Stimulated activated CD8-positive, alpha-beta memory T cell treated with anti-CD3 and anti-CD28 coated beads, Interleukin-7, amount 100 ng/mL, for 1 hour (primary cell): ENCODE results near the gene ADARB2.

Source experiments
- DNase-seq, 2 donors: peaks; one replicate each; pipeline ENCODE4 v3.0.0-alpha.2; 2020; ENCODE audit warnings: low read depth in 2 of 2

Gene ADARB2

DNA sequence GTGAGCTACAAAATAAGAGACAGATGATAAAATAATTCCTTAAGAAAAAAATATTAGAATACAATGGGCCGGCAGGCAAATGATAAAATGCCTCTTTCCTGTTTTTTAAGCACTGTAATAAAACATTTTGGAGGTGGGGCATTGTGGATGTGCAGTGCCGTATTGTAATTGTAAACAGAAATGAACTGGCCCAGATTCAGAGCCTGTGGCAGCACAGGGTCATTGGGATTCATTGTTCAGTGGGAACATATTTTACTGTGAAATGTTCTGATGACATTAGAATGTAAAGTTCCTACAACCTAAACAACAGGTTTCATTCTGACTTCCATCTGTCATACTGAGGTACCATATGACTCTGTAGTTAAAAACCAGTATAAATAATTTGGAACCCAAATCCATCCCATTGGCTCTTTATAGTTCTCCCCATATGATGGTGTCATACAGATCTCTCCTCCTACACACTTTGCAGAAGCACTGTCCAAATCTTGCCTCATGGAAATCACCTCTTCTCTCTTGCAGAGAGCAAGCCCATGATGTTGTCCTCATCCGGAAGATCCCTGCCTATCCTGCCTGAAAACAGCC is 416.5 kb downstream of the ADARB2 start:
- no peak for DNase-seq

DNA sequence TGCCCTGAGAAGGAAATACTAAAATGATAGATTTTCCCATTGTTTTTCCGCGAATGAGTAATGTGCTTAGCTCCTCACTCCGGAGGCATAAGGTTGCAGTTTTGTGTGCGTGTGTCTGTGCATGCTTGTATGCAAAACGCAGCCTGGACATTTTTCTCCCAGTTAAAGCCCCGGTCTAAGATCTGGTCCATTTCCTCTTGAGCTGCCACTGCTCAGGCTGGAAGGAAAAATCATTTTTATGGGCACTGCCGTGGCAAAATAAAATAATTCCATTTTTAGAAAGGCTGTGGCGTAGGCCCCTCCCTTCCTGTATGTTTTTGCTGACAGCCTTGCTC is 420.5 kb downstream of the ADARB2 start:
- no peak for DNase-seq

DNA sequence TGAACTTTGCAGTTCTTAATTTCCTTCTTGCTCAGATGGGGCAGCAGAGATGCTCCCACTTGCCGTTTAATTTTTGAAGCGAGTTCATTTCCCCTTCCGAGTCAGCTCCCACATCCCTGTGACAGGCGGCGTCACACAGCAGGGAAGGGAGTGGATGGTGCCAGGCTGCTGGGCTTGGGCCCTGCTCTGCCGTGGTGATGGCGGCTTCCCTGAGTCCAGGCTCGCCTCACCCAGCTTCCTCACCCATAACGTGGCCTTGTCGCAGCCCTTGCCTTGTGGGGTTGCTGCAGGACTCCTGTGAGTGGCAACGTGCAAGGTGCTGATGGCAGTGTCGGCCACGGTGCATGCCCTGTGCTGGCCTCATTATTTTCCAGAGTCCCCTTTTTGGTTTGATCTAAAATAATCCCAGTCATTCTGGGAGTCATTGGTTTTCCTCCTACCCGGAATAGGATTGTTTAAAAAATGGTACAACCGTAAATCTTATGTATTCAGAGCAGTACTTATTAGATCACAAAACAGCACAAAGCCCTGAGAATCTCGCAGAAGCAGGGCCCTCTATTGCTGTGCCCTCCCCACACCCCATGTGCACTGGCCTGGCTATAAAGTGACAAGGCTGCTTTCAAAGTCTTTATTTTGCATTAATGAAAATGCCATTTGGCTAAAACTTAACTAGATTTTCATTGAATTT is 421.1 kb downstream of the ADARB2 start:
- DNase-seq: no peak

DNA sequence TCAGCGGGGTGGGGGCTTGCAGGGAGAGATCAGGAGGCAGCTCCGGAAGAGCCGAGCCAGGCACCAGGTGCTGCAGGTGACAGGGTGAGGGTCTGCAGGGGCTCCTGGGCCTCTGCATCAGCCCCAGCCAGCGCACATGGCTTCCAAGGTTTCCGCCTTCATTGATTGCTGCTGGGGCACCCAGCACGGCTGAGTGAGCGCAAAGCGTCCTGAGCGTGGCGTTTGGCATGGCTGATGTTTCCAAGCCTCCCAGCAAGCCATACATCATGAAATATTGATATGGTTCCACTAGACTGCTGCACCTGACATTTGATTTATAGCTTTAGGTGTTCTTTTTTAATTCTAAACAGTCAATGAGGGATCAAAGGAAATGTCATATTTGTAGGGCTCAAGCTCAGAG is 422.1 kb downstream of the ADARB2 start:
- DNase-seq: no peak

DNA sequence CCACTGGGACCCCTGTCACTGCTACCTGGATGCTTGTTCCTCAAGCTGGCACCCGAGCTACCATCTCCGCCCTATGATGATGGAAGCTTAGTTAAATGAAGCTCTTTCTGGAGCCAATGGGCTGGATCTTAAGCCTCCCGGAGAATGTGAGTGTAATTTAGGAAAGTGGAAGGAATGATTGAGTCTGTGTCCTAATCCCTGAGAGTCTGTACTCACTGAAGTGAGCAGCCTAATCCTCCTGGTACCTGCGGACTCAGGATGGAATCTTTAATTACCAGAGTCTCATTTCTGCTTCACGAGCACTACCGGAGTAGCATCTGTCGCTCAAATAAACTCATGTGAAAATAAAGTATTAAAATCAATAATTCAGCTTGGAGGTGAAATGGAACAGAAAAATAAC is 425.6 kb downstream of the ADARB2 start:
- no peak for DNase-seq

DNA sequence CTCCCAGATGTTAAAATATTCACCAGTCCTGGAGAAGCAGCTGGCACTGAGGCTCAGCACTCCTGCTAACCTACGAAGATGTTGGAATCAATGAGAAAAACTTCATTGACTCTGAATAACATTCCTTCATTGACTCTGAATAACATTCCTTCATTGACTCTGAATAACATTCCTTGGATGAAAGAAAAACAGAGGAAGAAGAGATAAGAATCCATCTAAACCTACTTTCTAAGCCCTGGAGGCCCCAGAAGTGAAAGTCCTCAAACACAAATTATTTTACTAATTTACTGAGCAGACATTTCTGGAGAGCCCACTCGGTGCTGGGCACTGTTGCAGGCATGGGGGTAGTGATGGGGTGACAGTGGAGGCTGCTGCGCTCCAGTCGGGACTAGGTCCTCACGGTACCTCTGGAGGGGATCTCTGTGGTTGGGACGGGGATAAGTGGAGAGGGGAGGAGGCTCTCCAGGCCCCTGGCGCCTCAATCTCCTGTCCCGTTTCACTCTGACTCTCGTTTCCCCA is 427.0 kb downstream of the ADARB2 start:
- DNase-seq: no peak

DNA sequence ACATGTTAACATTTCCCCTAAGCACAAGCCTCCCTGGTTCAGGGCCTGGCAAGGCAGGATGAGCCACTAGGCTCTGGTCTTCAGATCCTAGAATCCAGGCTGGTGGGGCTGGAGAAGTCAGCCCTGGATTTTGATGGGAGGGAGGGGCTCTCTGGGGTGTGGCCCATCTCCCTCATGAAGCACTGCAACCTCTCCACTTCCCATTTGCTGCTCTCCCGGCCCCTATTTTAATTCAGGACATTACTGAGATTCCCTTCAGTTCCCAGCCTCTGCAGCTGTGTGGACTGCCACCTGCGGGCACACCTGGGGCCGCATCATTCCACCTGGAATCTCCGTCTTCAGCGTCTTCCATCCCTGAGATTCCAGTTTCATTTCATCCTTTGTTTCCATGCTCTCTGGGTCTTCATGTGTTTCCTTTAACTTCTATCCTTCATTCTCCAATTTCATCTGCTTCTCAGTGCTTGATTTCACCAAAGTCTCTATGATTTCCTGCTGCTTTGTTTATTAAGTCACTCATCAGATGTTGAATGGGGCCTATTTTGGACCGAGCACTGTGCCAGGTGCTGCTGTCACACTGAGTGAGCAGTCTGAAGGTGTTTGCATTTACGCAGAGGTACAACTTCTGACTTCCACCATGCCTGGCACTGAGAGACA is 427.6 kb downstream of the ADARB2 start:
- DNase-seq: no peak

DNA sequence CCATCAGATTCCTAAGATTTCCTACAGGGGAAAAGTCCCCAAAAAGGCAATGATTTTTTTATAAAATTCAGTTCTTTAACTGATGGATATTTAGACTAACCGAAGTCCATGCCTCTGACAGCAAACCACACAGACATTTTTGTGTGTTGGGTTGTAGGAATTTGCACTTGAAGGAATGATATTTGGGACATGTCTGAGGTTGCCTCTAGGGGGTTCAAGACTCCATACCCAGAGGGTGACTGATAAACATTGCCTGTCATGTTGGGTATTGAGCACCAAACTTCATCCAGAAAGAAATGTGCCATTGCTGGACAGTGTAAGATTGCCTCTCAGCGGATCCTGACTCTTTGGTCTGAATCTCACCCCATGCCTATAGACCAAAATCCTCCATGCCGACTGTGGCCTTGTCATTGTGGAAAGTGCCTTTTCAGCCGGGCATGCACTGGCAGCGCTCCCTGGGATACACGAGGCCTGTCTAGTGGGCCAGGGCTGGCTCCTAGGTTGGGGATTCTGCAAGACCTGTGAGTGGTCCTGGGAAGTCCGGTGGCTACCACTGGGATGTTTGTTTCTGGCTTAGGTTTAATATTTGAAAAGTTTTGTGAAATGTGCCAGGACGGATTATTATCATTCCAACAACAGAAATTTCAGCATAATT is 428.2 kb downstream of the ADARB2 start:
- no peak for DNase-seq

DNA sequence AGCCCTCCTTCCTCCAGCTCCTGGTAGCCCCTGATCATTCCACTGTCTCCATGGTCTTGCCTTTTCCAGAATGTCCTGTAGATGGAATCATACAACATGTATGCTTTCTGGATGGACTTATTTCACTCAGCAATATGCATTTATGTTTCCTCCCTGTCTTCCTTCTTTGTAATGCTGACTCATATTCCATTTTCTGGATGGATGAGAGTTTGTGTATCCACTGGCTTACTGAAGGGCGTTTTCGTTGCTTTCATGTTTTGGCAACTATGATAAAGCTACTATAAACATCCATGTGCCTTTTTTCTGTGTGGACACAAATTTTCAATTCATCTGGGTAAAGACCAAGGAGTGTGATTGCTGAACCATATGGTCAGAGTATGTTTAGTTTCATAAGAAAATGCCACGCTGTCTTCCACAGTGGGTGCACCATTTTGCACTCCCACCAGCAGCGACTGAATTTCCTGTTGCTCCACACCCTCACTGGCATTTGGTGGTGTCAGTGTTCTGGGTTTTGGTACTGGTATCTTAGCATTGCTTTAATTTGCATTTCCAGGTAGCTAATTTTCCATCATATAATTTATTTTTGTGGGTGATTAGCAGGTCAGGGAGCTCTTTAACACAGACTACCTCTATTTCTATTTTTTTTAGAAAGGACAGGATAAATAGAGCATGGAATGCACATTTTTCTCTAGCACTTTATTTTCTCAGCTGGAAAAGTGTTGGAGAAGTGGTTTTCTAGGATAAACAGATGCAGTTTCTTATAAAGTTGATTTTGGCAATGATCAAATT is 429.0 kb downstream of the ADARB2 start:
- DNase-seq: no peak

DNA sequence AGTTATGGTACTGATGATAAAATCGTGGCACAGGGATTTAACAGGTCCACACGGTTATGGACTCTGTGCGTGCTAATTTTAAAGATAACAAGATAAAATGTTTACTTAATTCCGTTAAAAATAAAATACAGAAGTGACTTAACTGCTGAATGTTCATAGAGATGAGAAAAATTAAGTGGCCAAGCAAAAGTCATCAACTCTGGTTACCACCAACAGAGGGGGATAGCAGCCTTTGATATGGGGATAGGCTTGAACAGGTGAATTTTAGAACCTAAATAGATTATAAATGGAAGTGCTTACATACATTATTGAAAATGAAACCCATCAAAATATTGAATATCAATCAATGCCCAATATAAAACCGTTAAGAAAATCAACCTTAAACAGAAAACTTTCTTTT is 436.2 kb downstream of the ADARB2 start:
- no peak for DNase-seq

DNA sequence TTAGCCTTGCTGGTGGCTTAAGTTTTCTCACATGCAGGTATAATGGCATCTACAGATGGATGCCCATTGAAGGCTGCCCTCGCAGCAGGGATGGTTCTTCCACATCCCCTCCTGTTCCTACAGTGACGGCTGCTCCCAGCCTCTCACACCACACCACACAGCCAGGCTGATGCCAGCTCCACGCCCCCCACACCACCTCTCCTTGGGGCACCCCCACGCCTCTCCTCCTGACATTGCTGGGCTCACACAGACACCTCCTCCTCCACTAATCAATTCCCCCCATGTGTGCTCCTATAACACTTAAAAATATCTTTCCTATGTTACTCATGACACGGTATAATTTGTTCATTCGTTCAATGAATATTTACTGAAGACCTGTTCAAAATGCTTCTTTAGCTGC is 437.1 kb downstream of the ADARB2 start:
- no peak for DNase-seq

DNA sequence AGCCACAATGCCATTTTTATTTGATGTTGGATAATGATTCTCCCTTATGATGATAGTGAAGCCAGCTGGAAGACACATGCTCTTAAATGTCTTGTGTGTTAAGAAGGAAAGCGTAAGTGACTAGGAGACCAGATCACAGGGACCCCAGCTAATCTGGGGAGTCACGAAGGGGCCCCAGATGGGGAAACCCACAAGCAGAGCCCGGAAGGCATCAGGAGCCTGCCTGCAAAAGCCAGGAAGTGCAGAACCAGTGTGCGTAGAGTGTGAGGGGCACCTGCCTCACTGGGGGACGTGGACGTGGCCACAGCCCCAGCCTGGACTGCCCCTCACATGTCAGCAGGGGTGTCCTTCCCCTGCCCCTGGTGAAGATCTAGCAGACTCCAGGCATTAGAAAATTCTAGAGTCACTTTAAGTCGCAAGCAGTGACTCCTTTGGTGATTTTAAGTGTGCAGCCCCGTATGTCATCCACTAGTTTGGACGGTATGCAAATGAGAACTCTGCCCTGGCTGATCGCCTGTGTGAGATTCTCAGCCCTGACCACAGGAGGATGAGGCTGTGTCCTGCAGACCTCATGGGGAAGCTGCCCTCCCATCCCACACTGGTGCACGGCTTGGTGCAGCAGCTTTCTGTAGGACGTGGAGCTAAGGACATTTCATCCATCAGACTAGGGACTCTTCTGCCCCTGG is 438.1 kb downstream of the ADARB2 start:
- no peak for DNase-seq

DNA sequence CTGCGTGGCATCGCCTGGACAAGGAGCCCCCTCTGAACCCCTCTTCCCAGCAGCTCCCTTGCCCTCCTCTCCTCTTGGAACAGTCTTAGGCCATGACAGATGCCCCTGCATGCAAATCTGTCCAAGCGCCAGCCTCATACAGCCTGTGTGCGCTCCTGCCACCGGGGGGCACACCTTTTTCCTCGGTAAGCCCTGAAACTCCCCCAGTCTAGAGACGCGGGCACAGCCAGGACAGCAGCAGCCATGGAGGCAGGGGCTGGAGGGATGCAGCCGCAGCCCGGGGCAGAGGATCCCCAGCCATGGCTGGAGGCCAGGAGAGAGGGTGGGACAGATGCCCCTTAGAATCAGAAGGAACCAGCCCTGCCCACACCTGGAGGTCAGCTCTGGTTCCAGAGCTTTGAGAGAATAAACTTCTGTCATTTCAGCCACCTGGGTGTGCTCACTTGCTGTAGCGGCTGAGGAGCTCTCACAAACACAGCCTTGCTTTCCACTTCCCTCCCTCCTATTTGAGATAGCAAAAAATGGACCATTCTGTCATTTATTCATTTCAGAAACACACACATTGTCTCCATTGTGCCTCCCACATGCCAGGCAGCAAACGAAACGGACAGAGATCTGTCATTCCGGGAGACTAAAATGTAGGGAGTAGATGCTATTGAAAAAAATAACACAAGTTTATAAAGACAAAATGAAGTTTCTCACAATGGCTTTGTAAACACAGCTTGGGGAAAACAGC is 439.6 kb downstream of the ADARB2 start:
- no peak for DNase-seq

DNA sequence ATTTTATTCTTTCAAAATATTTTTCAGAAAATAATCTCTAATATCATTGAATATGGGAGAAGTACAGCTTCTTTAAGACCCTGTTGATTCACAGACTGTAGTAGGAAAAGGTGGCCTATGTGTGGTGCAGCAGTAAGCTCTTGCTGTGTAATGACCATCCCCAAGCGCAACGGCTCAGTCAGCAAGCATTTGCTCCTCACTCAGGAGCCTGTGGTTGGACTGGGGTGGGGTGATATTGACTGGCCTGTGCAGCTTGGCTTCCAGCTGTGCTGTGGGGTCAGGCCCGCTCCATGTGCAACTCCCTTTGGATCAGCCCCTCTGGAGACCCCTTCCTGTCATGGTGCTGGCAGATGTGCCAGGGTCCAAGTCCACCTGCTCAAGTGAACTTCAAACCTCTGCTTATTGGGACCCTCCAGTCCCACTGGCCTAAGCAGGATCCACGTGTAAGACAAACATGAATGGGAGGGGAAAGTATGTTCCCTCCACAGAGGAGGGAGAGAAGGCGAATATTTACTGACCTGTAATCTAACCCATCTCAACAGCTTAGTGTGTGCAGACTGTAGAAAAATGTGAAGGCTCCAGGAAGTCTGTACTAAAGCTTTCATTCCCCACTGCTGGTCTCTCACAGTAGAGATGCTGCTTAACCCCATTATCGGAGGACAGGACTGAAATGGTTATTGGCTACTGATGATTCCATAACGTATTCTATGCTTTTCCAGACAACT is 441.4 kb downstream of the ADARB2 start:
- no peak for DNase-seq

DNA sequence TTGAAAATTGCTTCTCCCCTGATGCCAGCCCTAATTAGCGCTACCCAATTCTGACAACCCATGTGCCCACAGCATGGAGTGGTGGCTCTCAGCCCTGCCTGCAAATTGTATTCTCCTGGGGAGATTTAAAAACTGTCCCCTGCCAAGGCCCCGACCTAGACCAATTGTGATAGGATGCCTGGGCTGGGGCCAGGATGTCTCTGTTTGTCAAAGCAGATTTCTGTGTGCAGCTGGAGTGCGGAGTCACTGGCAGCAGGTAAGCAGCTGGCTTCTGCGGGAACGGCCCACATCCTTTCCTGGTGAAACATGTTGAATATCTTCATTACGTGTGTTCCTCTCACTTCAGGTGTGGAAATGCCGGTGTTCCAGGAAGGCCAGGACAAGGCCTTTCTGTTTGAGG is 442.6 kb downstream of the ADARB2 start:
- DNase-seq: no peak

DNA sequence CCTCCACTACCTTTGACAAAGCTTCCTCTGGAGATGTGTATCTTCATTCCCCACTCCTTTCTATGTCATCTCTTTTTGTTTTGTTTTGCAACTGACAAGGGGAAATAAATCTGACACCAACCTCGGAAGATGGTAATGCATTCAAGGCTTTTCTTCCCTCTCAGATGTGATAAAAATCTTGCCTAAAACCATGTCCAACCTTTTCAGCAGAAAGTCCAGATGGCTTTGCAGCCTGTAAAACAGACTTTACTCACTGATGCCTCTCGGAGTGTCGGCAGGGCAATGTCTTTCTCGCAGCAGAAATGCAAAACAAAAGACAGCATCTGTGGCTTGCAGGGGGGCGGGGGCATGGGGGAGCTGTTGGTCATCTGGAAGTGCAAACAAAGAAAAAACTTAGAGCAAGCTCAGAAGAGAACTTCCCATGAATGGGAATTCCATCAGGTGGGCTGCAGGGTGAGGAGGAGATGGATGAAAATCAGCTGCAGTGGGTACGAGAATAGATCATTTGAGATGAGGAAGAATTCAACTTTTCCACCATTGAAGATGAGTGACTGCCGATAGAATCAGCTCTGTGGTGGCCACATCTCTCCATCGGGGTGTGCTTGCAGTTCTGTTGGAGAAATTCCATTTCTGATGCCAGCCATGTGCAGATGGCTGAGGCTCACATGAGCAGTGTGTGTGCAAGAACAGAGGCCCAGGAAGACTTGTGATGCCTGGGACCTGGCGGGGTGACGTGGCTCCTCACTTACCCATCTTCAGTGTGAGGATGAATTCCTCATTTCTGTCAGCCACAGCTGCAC is 443.5 kb downstream of the ADARB2 start:
- DNase-seq: no peak

DNA sequence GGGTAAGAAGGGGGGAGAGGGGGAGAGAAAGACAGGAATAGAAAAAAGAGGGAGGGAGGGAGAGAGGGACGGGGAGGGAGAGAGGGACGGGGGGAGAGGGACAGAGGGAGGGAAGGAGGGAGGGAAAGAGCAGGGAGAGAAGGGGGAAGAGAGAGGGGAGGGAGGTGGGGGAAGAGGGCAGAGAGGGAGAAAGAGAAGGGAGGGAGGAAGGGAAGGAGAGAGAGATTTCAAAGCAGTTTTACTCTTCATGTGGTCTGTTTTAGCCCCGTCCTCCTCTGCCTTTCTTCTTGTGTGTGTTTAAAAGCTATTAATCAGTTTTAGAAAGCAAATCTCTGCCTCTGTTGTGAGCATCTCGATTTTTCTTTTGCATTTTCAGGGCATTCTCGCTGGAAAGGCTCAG is 444.2 kb downstream of the ADARB2 start:
- no peak for DNase-seq

DNA sequence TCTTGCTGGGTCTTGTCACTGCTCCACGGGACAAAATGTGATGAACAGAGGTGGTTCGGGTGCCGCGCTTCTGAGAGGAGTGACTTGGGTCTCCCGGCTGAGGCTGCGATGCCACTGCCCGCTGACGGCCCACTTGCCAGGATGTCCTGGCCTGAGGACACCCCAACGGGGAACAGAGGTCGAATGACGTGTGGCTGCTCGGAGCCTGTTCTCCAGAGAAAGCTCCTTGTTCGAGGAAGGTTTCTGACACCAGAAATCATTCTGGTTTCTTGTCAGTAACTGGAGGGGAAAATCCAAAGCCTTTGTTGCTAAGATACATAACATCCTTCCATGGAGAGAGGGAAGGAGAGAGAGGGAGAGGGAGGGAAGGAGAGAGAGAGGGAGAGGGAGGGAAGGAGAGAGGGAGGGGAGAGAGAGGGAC is 444.7 kb downstream of the ADARB2 start:
- DNase-seq: no peak
